GM21381 (cell line): ENCODE data around the gene SCIN.
"Not testable (repeated sequence)": the region's sequence is repeated elsewhere in the genome, so short reads cannot be mapped to it uniquely, and the experiment has no call there.

Experiments used
- ATAC-seq: cut with Tn5 transposase; IDR thresholded peaks from one replicate; pipeline ENCODE4 v1.9.1; 2021; ENCODE audit warnings: mild to moderate bottlenecking, moderate library complexity; ENCODE audit not compliant: unreplicated experiment

Gene SCIN

GRCh38 chr7:12610899-12611298 is 40.4 kb downstream of the SCIN start:
- no peak for ATAC-seq

- ATAC-seq, result no peak
Observed at GRCh38 chr7:12612622-12613021, 42.1 kb downstream of the SCIN start.

DNA sequence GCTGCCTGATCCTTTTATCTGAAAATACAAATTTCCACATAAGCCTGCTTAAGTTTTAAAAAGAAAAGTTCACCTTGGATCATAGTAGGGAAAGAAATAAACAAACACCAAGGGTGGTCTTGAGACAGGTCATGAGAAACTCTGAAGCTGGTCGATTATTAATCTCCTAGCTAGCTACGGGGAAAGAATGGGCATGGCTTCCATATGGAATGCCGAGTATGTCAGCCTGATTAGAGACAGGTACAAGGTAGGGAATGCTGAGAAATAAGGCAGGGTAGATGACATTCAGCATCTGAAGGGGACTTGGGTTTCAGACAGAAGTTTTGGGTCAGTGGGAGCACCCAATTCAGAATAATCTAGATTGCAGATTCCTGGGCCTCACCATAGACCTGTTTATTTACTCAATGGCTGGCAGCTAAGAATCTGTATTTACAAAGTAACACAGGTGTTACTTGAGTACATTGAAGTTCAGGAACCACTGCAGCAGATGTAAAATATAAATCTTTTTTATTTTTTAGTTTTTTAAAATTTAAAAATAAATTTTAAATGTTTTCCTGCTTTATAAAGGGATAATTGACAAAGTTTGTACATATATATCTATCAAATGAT is 49.0 kb downstream of the SCIN start:
- no peak for ATAC-seq

- no peak for ATAC-seq
Observed at GRCh38 chr7:12620371-12620770, 49.9 kb downstream of the SCIN start.

DNA sequence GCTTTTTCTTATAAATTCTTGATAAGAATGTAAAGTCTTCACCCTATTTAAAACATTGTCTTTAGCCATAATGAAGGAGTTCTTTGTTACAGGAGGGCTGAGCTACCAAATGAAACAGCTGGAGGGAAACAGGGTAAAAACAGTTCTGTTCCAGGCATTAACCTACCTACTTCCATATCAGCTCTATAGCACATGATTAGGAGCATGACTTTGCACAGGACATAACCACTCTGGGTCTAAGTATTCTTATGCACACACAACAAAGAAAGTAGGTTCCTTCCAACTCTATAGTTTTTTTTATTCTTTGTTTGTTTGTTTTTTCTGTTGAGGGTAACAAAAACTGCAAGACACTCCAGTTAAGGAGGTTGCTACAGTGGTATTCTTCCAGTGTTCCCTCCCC is 52.7 kb downstream of the SCIN start:
- no peak for ATAC-seq

DNA sequence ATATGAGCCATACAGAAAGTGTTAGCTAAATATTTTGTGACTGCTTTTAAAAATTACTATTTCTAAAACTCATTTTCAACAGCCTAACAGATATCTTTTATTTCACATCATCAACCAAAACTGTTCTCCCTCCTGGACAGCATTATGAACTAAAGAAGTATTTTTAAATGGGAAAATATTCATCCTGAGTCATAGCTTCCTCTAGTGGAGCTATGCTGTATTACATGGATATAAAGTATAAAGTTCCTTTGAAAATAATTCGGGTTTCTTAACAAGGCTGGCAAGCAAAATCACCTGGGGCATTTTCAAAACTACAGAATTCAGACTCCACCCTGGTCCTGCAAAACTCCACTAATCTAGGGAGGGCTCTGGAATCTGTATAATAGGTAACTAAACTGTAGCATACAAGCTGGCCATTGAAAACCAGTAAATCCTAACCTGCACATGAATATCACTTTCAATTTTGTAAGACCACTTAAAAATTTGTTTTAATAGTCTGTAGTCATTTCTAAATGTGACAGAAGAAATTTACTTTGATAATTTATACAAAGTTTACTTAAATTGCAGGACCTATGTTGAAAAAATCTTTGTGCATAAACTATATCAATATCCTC is 53.5 kb downstream of the SCIN start:
- ATAC-seq, result peak; percentile 53

- ATAC-seq, result no peak
Observed at GRCh38 chr7:12625836-12626235, 55.3 kb downstream of the SCIN start.

- no peak for ATAC-seq
Observed at GRCh38 chr7:12629816-12630512, 59.4 kb downstream of the SCIN start.

DNA sequence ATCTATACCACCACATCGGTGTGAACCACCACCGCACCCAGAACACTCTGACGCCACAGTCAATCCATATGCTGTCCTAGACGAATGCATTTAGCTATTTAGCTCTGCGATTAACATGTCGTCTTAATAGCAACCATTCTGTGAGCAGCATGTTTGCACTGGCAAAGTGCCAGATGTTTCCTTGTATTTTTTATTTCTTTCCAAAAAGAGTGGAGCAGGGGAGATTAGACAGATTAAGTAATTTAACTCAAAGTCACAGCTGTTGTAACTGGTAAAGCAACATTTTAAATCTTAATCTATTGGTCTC is 59.9 kb downstream of the SCIN start:
- ATAC-seq, result no peak

DNA sequence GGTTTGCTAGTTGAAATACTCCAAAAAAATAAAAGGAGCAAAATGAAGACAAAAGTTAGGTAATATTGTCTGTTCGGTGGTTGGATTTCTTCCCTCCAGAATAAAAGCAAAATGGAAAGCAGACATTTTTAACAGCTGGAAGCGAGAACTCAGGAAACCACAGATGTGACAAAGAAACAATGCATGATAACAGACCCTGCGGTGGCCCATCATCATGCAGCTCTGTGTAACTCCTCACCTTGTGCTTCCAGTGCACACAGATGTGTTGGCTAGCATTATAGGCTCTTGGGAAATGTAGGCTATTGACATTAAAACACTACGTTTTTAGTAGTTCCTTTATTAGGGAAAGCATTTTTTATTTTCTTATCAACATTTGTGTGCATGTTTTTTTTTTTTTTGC is 63.1 kb downstream of the SCIN start:
- ATAC-seq, result no peak

GRCh38 chr7:12635830-12636229 is 65.3 kb downstream of the SCIN start:
- peak; percentile 78 for ATAC-seq

- no peak for ATAC-seq
Observed at GRCh38 chr7:12637328-12637727, 66.8 kb downstream of the SCIN start.

- peak; percentile 53 for ATAC-seq
Observed at GRCh38 chr7:12637819-12638592, 67.5 kb downstream of the SCIN start.

DNA sequence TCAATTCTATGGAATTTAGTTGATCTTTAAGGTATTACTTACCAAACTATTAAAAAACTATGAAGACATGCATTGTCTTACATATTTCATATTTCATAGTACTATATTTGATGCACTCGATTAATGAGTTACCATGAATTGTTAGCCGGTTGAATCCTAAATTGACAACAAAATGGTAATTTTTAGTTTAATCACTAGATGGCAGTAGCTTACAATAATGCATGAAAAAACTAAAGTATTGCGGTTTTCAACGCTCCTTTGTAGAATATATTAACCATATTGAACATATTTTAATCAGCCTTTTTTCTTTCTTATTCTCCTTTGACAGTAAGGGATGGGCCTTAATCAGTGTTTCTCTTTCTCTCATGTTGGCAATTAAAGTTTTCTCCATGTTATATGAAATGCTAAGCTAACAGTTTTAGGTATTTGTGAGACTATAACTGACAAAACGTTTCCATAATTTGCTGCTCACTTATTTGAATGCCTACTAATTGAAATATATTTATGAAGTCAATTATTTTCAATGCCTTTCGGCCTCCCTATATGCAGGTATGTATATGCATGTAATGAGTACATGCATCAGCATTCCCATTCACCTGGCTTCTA is 68.4 kb downstream of the SCIN start:
- ATAC-seq, result no peak

DNA sequence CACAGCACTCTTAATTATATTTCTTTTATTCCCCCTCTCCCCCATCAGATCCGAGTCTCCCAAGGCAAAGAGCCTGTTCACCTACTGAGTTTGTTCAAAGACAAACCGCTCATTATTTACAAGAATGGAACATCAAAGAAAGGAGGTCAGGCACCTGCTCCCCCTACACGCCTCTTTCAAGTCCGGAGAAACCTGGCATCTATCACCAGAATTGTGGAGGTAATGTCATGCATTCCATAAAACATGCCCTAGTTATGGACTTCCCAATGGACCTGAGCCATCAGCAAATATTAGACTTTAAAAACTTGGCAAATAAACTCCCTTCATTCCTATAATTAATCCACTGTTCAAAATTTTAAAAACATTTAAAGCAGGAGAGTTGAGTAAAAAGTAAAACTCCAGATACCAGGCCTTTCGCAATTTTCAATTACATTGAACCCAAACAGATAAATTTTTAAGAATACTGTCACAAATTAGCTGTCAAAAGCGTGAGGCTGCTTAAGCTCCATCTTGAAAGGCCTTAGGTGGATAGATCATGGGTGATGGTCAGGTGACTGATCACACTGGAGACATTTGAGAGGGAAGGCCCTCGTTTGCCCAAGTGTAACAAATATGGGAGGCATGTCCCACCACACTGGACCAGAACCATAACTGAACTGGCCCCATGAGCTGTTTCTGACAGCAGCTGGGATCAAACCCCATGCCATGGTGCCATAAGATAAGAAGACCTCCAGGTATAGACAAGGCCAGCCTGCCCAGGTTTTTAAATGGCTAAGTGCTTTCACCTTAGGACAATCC is 70.0 kb downstream of the SCIN start:
- ATAC-seq, result no peak

DNA sequence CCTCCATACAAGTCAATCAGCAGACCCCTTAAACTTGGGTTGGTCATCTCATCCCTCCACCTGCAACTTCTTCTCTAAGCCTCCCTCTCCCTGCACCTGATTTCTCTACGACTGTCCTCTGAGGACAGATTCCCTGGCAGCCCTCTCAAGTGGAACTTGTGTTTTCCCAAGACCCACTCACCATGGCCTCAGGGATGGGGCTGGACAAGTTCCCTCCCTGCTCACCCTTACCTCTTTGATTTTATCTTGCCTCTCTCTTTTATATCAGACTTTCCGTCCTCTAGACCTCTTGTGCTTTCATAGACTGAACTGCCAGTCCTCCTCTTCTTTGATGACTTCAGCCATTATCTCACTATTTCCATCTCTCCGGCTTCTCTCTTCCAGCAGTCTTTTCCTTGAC is 70.7 kb downstream of the SCIN start:
- ATAC-seq, result no peak

- no peak for ATAC-seq
Observed at GRCh38 chr7:12642508-12642907, 72.0 kb downstream of the SCIN start.

- no peak for ATAC-seq
Observed at GRCh38 chr7:12643001-12643643, 72.6 kb downstream of the SCIN start.

DNA sequence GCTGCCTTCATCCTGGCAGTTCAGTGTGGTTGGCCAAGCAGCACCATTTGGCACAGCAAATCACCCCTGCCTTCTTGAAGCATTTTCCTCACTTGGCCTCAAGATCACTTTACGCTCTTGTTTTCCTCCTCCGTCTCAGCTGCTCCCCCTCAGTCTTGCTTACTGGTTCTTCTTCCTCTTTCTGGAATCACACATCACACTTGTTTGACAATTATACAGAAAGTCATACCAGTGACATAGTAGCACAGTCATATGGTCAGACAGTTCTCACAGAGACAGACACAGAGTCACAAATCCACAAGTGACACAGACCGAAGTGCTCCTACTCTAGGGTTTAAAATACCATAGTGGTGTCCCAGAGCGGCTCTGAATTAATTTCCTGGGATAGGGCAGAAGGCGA is 73.1 kb downstream of the SCIN start:
- peak; percentile 46 for ATAC-seq

DNA sequence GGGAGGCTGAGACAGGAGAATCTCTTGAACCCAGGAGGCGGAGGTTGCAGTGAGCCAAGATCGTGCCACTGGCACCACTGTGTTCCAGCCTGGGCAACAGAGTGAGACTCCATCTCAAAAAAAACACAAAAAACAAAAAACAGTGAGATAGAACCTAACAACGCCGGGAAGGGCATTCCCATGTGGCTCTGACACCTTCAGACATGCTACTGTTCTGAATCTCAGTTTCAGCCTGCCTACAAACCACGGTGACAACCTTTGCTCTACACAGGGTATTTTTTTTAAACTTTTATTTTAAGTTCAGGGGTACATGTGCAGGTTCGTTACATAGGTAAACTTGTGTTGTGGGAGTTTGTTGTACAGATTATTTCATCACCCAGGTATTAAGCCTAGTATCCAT is 74.7 kb downstream of the SCIN start:
- ATAC-seq, result not testable (repeated sequence)
